Measurements from ENCODE around the gene FAM120AOS. TPM values are rescaled to one million over a fixed set of nuclear protein-coding genes. Genes with fewer than 3 reads are reported as not detected.

FAM120AOS gene
- polyA plus RNA-seq, 1 donor from 2014 or later, result 44.5 TPM

GRCh38 chr9:93463638-93464248 lies 10.4 kb upstream of the FAM120AOS start:
- Histone ChIP-seq H3K27ac (ENCODE audit: low read length) (no peak overlapping the region), H3K4me3 (ENCODE audit: low read length) (no peak overlapping the region), H3F3A (ENCODE audit: insufficient read depth, low read length, poor library complexity, severe bottlenecking) (no peaks in the 10 kb centered on the region), H4K20me1 (ENCODE audit: insufficient read depth) (no peaks in the 10 kb centered on the region), H3K4me2 (ENCODE audit: low read length) (no peak overlapping the region), H2AFZ (ENCODE audit: low read depth, low read length) (no peak overlapping the region), H3K9me3 (ENCODE audit: low read length) (no peaks in the 10 kb centered on the region), H3K9ac (ENCODE audit: low read length) (no peak overlapping the region), H3K36me3 (ENCODE audit: insufficient read depth, low read length) (no peaks in the 10 kb centered on the region), H3K79me2 (replicated peaks; ENCODE audit: insufficient read depth, low read length) (peaks cover 51% of the 10 kb centered on the region), H3K27me3 (ENCODE audit: insufficient read depth, low read depth, low read length) (no peaks in the 10 kb centered on the region), H3K9me2 (ENCODE audit: insufficient read depth, low read length) (no peaks in the 10 kb centered on the region)
- no peak for TF ChIP-seq MXI1 (conservative IDR thresholded peaks at IDR 0.05; ENCODE audit: poor library complexity, severe bottlenecking)
- no peak for TF ChIP-seq TAF1 (IDR thresholded peaks at IDR 0.05; ENCODE audit: low read depth)
- no peak for TF ChIP-seq EP300 (conservative IDR thresholded peaks at IDR 0.05; ENCODE audit: poor library complexity, severe bottlenecking)
- TF ChIP-seq CTCF (IDR thresholded peaks at IDR 0.05; ENCODE audit: poor library complexity, severe bottlenecking), result no peak
- no peak for TF ChIP-seq REST (IDR thresholded peaks at IDR 0.05; ENCODE audit: borderline replicate concordance)
- TF ChIP-seq SMC3 (conservative IDR thresholded peaks at IDR 0.05; ENCODE audit: poor library complexity), result no peak
- TF ChIP-seq RAD21 (conservative IDR thresholded peaks at IDR 0.05), result no peak
- TF ChIP-seq POLR2AphosphoS5 (IDR thresholded peaks at IDR 0.05), result no peak
- TF ChIP-seq EZH2 (IDR thresholded peaks at IDR 0.05; ENCODE audit: borderline replicate concordance, insufficient read depth, low read length, poor library complexity, severe bottlenecking), result no peak

GRCh38 chr9:93461821-93462220 lies 8.4 kb upstream of the FAM120AOS start:
- H2AFZ ChIP-seq (ENCODE audit: low read depth, low read length), result no peak overlapping the region
- H3F3A ChIP-seq (ENCODE audit: insufficient read depth, low read length, poor library complexity, severe bottlenecking), result no peaks in the 10 kb centered on the region
- no peak overlapping the region for H3K4me3 ChIP-seq (ENCODE audit: low read length)
- H3K36me3 ChIP-seq (ENCODE audit: insufficient read depth, low read length), result no peaks in the 10 kb centered on the region
- H3K4me2 ChIP-seq (ENCODE audit: low read length), result no peak overlapping the region
- H3K27ac ChIP-seq (ENCODE audit: low read length), result no peak overlapping the region
- TF ChIP-seq REST (IDR thresholded peaks at IDR 0.05; ENCODE audit: borderline replicate concordance) (no peak), MXI1 (conservative IDR thresholded peaks at IDR 0.05; ENCODE audit: poor library complexity, severe bottlenecking) (no peak), TAF1 (IDR thresholded peaks at IDR 0.05; ENCODE audit: low read depth) (no peak)
- no peaks in the 10 kb centered on the region for H3K9me2 ChIP-seq (ENCODE audit: insufficient read depth, low read length)
- H3K27me3 ChIP-seq (ENCODE audit: insufficient read depth, low read depth, low read length), result no peaks in the 10 kb centered on the region
- peaks cover 57% of the 10 kb centered on the region for H3K79me2 ChIP-seq (replicated peaks; ENCODE audit: insufficient read depth, low read length)
- no peak overlapping the region for H3K9ac ChIP-seq (ENCODE audit: low read length)
- no peaks in the 10 kb centered on the region for H3K9me3 ChIP-seq (ENCODE audit: low read length)
- no peaks in the 10 kb centered on the region for H4K20me1 ChIP-seq (ENCODE audit: insufficient read depth)
